Measurements from ENCODE around the gene FANCI. TPM values are rescaled to one million over a fixed set of nuclear protein-coding genes. Genes with fewer than 3 reads are reported as not detected.

The FANCI gene
- total RNA-seq, 3 donors from 2014 or later: 7.6 to 9.9 (median 7.9) TPM

DNA sequence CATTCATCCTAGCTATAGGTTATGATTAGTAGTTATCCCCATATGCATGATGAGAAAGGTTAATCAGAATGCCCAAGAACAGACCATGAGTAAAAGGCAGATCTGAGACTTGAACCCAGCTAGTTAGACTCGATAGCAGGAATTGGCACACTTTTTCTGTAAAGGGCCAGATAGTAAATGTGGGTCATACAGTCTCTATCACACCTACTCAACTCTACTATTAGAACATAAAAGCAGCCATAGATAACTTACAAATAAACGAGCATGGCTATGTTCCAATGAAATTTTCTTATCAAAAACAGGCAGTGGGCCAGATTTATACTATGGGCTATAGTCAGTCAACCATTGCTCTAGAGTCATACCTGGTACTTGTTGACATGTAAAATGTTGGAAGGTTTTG lies 66.2 kb downstream of the FANCI start:
- Histone ChIP-seq H3K27ac (no peak overlapping the region), H3K27me3 (no peaks in the 10 kb centered on the region), H3K4me1 (no peaks in the 10 kb centered on the region), H3K36me3 (no peaks in the 10 kb centered on the region), H3K9me3 (no peaks in the 10 kb centered on the region), H3K4me3 (no peak overlapping the region)
- no peak for DNase-seq (ENCODE audit: low spot score in 2 of 2)
- TF ChIP-seq POLR2AphosphoS5 (IDR thresholded peaks at IDR 0.05) (no peak), POLR2A (IDR thresholded peaks at IDR 0.05) (no peak)
- TF ChIP-seq, protein P1, sequence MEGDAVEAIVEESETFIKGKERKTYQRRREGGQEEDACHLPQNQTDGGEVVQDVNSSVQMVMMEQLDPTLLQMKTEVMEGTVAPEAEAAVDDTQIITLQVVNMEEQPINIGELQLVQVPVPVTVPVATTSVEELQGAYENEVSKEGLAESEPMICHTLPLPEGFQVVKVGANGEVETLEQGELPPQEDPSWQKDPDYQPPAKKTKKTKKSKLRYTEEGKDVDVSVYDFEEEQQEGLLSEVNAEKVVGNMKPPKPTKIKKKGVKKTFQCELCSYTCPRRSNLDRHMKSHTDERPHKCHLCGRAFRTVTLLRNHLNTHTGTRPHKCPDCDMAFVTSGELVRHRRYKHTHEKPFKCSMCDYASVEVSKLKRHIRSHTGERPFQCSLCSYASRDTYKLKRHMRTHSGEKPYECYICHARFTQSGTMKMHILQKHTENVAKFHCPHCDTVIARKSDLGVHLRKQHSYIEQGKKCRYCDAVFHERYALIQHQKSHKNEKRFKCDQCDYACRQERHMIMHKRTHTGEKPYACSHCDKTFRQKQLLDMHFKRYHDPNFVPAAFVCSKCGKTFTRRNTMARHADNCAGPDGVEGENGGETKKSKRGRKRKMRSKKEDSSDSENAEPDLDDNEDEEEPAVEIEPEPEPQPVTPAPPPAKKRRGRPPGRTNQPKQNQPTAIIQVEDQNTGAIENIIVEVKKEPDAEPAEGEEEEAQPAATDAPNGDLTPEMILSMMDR (IDR thresholded peaks at IDR 0.05): no peak
- intact Hi-C loops (cut with DNase I; ENCODE audit: low total_unique reads): no loop called here

DNA sequence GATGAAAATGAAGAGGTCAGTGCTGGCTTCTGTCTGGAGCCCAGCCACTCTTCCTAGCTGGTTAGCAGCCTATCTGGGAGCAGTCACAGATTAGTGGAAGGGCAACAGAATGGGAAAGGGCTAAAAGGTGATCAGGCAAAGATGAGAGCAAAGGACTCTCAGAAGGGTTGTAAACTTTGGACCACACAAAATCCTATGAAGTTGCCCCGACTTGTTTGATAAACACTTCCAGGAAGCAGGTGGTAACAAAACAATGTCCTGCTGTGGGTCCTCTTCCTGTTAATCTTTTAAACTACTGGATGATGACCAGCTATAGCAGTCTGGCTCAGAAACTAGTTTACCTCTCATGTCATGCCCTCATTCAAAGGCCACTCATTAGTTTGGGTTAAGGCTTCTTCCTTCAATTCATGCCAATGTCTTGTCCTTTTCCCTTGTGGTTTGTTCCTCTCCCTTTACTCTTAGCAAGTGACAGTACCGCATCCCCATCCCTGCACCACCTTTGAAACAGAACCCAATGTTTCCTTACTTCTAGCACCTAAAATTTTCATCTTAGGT lies 71.7 kb downstream of the FANCI start:
- Histone ChIP-seq H3K27ac (no peak overlapping the region), H3K36me3 (peaks cover 27% of the 10 kb centered on the region), H3K4me3 (no peak overlapping the region), H3K9me3 (no peaks in the 10 kb centered on the region), H3K27me3 (no peaks in the 10 kb centered on the region), H3K4me1 (no peaks in the 10 kb centered on the region)
- DNase-seq (ENCODE audit: low spot score in 2 of 2): no peak
- TF ChIP-seq POLR2A (IDR thresholded peaks at IDR 0.05): no peak
- intact Hi-C loops (cut with DNase I; ENCODE audit: low total_unique reads): no loop called here

- H3K27ac ChIP-seq: no peak overlapping the region
- no peaks in the 10 kb centered on the region for H3K9me3 ChIP-seq
- no peaks in the 10 kb centered on the region for H3K27me3 ChIP-seq
- no peak overlapping the region for H3K4me3 ChIP-seq
- TF ChIP-seq, protein P1 (IDR thresholded peaks at IDR 0.05): no peak
- no peaks in the 10 kb centered on the region for H3K4me1 ChIP-seq
- peaks cover 31% of the 10 kb centered on the region for H3K36me3 ChIP-seq
- DNase-seq (ENCODE audit: low spot score in 2 of 2): no peak
- intact Hi-C loops (cut with DNase I; ENCODE audit: low total_unique reads): no loop called here
Observed at GRCh38 chr15:89316504-89316903, 72.7 kb downstream of the FANCI start.

DNA sequence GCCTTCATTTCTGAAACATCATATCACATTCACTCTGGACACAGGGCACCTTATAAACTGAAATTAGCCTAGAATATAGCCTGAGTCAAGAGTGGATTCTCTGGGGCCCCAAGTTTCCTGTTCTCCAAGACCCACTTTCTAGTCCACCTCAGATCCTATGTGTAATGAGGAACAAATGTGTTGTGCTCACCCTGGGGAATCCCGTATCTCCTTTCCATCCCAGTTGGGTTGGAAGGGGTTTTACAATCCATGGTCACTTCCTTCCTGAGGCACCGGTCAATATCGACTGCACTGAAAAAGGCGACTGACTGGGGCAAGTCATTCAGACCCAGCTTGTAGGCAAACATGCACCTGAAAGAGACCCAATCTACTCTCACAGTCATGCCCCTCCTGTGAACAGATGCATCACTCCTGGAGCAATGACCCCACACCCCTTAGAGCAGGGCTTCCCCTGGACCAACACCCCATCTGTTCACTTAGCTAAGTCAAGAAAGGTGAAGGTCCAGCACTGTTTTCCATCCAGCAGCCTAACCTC lies 73.5 kb downstream of the FANCI start:
- Histone ChIP-seq H3K27me3 (no peaks in the 10 kb centered on the region), H3K27ac (no peak overlapping the region), H3K36me3 (peaks cover 31% of the 10 kb centered on the region), H3K4me1 (no peaks in the 10 kb centered on the region), H3K4me3 (no peak overlapping the region), H3K9me3 (no peaks in the 10 kb centered on the region)
- no peak for DNase-seq (ENCODE audit: low spot score in 2 of 2)
- TF ChIP-seq POLR2AphosphoS5 (IDR thresholded peaks at IDR 0.05) (no peak), POLR2A (IDR thresholded peaks at IDR 0.05) (no peak)
- TF ChIP-seq, protein P1 (IDR thresholded peaks at IDR 0.05): no peak
- intact Hi-C loops (cut with DNase I; ENCODE audit: low total_unique reads): no loop called here

DNA sequence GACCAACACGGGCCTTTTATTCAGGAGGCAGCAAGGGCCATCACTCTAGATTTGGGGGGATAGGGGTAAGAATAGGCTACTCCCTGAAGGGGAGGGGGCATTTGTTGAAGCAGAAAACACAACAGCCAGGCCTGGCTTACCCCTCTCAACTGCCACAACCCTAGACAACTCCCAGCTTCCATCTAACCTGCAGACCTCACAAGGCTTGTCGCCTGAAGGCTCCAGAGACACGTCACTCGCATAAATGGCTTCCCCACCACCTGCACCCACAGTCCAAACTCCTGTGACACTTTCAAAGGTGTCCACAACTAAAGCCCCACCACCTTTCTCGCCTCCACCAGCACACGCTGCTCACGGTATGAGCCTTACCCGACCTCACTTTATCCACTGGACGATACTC lies 75.9 kb downstream of the FANCI start:
- Histone ChIP-seq H3K27ac (no peak overlapping the region), H3K36me3 (peaks cover 36% of the 10 kb centered on the region), H3K27me3 (no peaks in the 10 kb centered on the region), H3K4me3 (no peak overlapping the region), H3K9me3 (no peaks in the 10 kb centered on the region), H3K4me1 (no peaks in the 10 kb centered on the region)
- no peak for DNase-seq (ENCODE audit: low spot score in 2 of 2)
- TF ChIP-seq POLR2A (IDR thresholded peaks at IDR 0.05): no peak
- TF ChIP-seq, protein P1 (IDR thresholded peaks at IDR 0.05): no peak
- TF ChIP-seq POLR2AphosphoS5 (IDR thresholded peaks at IDR 0.05): no peak
- intact Hi-C loops (cut with DNase I; ENCODE audit: low total_unique reads): no loop called here

- no peaks in the 10 kb centered on the region for H3K27me3 ChIP-seq
- TF ChIP-seq POLR2AphosphoS5 (IDR thresholded peaks at IDR 0.05) (no peak), POLR2A (IDR thresholded peaks at IDR 0.05) (no peak)
- TF ChIP-seq, protein P1 (IDR thresholded peaks at IDR 0.05): no peak
- H3K36me3 ChIP-seq: peaks cover 36% of the 10 kb centered on the region
- no peak for DNase-seq (ENCODE audit: low spot score in 2 of 2)
- intact Hi-C loops (cut with DNase I; ENCODE audit: low total_unique reads): no loop called here
- H3K4me3 ChIP-seq: no peak overlapping the region
- no peaks in the 10 kb centered on the region for H3K9me3 ChIP-seq
- no peak overlapping the region for H3K27ac ChIP-seq
- H3K4me1 ChIP-seq: no peaks in the 10 kb centered on the region
Observed at GRCh38 chr15:89320200-89320599, 76.4 kb downstream of the FANCI start.
